ENCODE measurements around the gene FAM221A. TPM values are rescaled to one million over a fixed set of nuclear protein-coding genes. Genes with fewer than 3 reads are reported as not detected.

The FAM221A gene
- total and polyA plus RNA-seq, 4 donors, result 9.2 to 18.3 (median 11.1) TPM

DNA sequence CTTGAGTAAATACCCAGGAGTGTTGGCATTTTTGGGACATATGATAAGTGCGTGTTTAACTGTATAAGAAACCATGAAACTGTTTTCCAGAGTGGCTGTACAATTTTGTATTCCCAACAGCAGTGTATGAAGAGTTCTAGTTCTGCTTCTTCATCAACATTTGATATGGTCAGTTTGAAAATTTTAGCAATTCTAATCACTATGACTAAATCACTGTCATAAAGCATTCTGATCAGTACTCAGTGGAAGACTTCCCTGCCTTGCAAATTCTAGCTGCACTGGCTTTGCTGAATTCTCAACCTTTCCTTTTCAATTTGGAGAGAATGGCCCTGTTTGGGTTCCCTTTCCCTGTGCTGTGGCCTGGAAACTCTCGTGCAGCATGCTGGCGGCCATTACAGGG, 18.6 kb upstream of the FAM221A start:
- H3K27ac ChIP-seq (ENCODE audit: low read depth in 1 of 2, low read length in 1 of 2), result no peak overlapping the region
- no peak overlapping the region for H3K4me3 ChIP-seq
- peaks cover 0 to 6% (median 1%) of the 10 kb centered on the region in 4 donors for H3K9me3 ChIP-seq (ENCODE audit: control insufficient read depth in 4 of 4, insufficient read depth in 3 of 4, low read length in 3 of 4)
- no peak overlapping the region for H3K9ac ChIP-seq (ENCODE audit: insufficient read depth in 1 of 2, low read length in 2 of 2)
- no peak for TF ChIP-seq CTCF (IDR thresholded peaks at IDR 0.05; ENCODE audit: control extremely low read depth, extremely low read depth)
- ATAC-seq (ENCODE audit: insufficient read depth, low FRiP score) (no peak), DNase-seq (no peak)
- 84 to 95% methylated on average over 3 of the region's 3 CpGs for WGBS, 2 donors
- no peaks in the 10 kb centered on the region for H3K36me3 ChIP-seq (ENCODE audit: control insufficient read depth in 4 of 4, insufficient read depth in 4 of 4, low read length in 4 of 4)
- H3K27me3 ChIP-seq (ENCODE audit: control insufficient read depth in 3 of 3, insufficient read depth in 3 of 3, low read length in 2 of 3), result no peaks in the 10 kb centered on the region
- peaks cover 0 to 4% (median 0%) of the 10 kb centered on the region in 5 donors for H3K4me1 ChIP-seq (ENCODE audit: control insufficient read depth in 5 of 5, insufficient read depth in 5 of 5, low read length in 5 of 5)

GRCh38 chr7:23662124-23662983, 17.6 kb upstream of the FAM221A start:
- WGBS, 2 donors, result 77 to 89% methylated on average over 8 of the region's 8 CpGs
- DNase-seq (peak in 1 of 3 donors; percentile 13), ATAC-seq (ENCODE audit: insufficient read depth, low FRiP score) (no peak)
- no peaks in the 10 kb centered on the region for H3K27me3 ChIP-seq (ENCODE audit: control insufficient read depth in 3 of 3, insufficient read depth in 3 of 3, low read length in 2 of 3)
- no peak for TF ChIP-seq CTCF (IDR thresholded peaks at IDR 0.05; ENCODE audit: control extremely low read depth, extremely low read depth)
- no peak overlapping the region for H3K27ac ChIP-seq (ENCODE audit: low read depth in 1 of 2, low read length in 1 of 2)
- peaks cover 0 to 6% (median 1%) of the 10 kb centered on the region in 4 donors for H3K9me3 ChIP-seq (ENCODE audit: control insufficient read depth in 4 of 4, insufficient read depth in 3 of 4, low read length in 3 of 4)
- no peak overlapping the region for H3K9ac ChIP-seq (ENCODE audit: insufficient read depth in 1 of 2, low read length in 2 of 2)
- no peak overlapping the region for H3K4me3 ChIP-seq
- peaks cover 0 to 4% (median 0%) of the 10 kb centered on the region in 5 donors for H3K4me1 ChIP-seq (ENCODE audit: control insufficient read depth in 5 of 5, insufficient read depth in 5 of 5, low read length in 5 of 5)
- no peaks in the 10 kb centered on the region for H3K36me3 ChIP-seq (ENCODE audit: control insufficient read depth in 4 of 4, insufficient read depth in 4 of 4, low read length in 4 of 4)

GRCh38 chr7:23662984-23663313, 17.1 kb upstream of the FAM221A start:
- H3K9me3 ChIP-seq (ENCODE audit: control insufficient read depth in 4 of 4, insufficient read depth in 3 of 4, low read length in 3 of 4), result peaks cover 0 to 6% (median 0%) of the 10 kb centered on the region in 4 donors
- 83 to 97% methylated on average over 2 of the region's 2 CpGs for WGBS, 2 donors

More at GRCh38 chr7:23662984-23663313, 17.1 kb upstream of the FAM221A start:
- Histone ChIP-seq H3K27ac (ENCODE audit: low read depth in 1 of 2, low read length in 1 of 2) (no peak overlapping the region), H3K27me3 (ENCODE audit: control insufficient read depth in 3 of 3, insufficient read depth in 3 of 3, low read length in 2 of 3) (no peaks in the 10 kb centered on the region), H3K36me3 (ENCODE audit: control insufficient read depth in 4 of 4, insufficient read depth in 4 of 4, low read length in 4 of 4) (no peaks in the 10 kb centered on the region), H3K4me1 (ENCODE audit: control insufficient read depth in 5 of 5, insufficient read depth in 5 of 5, low read length in 5 of 5) (peaks cover 0 to 4% (median 0%) of the 10 kb centered on the region in 5 donors), H3K4me3 (no peak overlapping the region), H3K9ac (ENCODE audit: insufficient read depth in 1 of 2, low read length in 2 of 2) (no peak overlapping the region)
- TF ChIP-seq CTCF (IDR thresholded peaks at IDR 0.05; ENCODE audit: control extremely low read depth, extremely low read depth), result no peak
- ATAC-seq (ENCODE audit: insufficient read depth, low FRiP score), result no peak
- no peak for DNase-seq

Data from lung (tissue), 12 donors.